Uterus (tissue), 2 donors: ENCODE results near the gene CELSR1.

Experiments used
- POLR2A ChIP-seq, 2 donors: fragments of 450-650 bp; IDR thresholded peaks; one replicate each; pipeline ENCODE4 v1.6.1; 2016; ENCODE audit warnings: antibody characterized with exemption in 2 of 2, mild to moderate bottlenecking in 1 of 2, moderate library complexity in 1 of 2
- TF ChIP-seq, protein P1 (sequence below), 4 experiments: fragments of 200-600 bp in 2 of 4; fragments of 450-650 bp in 2 of 4; sonication (generic) in 2 of 4; IDR thresholded peaks; one replicate each; pipeline ENCODE4 v1.5.1; 2016 to 2019; ENCODE audit warnings: antibody characterized with exemption in 4 of 4, mild to moderate bottlenecking in 2 of 4, moderate library complexity in 1 of 4

DNA sequence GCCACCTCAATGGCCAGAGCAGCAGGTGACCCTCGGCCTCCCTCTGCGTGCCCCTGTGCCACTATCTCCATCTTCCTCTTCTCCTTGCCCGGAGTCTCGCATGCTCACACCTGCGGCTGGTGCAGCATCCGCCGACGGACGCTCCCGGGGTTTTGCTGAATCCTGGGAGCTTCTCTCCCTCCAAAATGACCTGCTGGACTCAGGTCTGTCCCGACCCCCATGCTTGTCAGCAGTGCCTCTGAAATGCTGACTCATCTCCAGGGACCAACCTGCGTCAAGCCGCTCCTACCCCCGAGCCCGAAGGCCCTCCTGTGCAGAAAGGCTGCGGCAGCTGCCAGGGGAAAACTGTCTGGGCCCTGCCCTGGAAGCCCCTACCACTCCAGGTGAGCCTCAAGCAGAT, 58.4 kb downstream of the CELSR1 start:
- TF ChIP-seq, protein P1, sequence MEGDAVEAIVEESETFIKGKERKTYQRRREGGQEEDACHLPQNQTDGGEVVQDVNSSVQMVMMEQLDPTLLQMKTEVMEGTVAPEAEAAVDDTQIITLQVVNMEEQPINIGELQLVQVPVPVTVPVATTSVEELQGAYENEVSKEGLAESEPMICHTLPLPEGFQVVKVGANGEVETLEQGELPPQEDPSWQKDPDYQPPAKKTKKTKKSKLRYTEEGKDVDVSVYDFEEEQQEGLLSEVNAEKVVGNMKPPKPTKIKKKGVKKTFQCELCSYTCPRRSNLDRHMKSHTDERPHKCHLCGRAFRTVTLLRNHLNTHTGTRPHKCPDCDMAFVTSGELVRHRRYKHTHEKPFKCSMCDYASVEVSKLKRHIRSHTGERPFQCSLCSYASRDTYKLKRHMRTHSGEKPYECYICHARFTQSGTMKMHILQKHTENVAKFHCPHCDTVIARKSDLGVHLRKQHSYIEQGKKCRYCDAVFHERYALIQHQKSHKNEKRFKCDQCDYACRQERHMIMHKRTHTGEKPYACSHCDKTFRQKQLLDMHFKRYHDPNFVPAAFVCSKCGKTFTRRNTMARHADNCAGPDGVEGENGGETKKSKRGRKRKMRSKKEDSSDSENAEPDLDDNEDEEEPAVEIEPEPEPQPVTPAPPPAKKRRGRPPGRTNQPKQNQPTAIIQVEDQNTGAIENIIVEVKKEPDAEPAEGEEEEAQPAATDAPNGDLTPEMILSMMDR (IDR thresholded peaks at IDR 0.05): no peak
- TF ChIP-seq POLR2A (IDR thresholded peaks at IDR 0.05): no peak
